Body of pancreas (tissue), 4 donors: ENCODE data around the gene TRAF4.

Experiments used
- CTCF ChIP-seq, 7 experiments: fragments of 450-650 bp in 4 of 7; fragments of 200-600 bp in 3 of 7; sonication (generic) in 3 of 7; IDR thresholded peaks; one replicate each; pipeline ENCODE4 v1.5.1; 2016 to 2019; ENCODE audit warnings: antibody characterized with exemption in 7 of 7
- POLR2A ChIP-seq, 3 donors: fragments of 450-650 bp; IDR thresholded peaks; one replicate each; pipeline ENCODE4 v1.6.1; 2016; ENCODE audit warnings: antibody characterized with exemption in 3 of 3, mild to moderate bottlenecking in 2 of 3

GRCh38 chr17:28711723-28712031 is 32.1 kb upstream of the TRAF4 start, which contains the start of gene PROCA1:
- no peak for TF ChIP-seq CTCF (IDR thresholded peaks at IDR 0.05)
- TF ChIP-seq POLR2A (IDR thresholded peaks at IDR 0.05) = no peak
